GM19023 (cell line): ENCODE results near the gene TIGD7.

Source experiments
- ATAC-seq: cut with Tn5 transposase; IDR thresholded peaks from one replicate; pipeline ENCODE4 v1.9.1; 2021; ENCODE audit warnings: mild to moderate bottlenecking, moderate library complexity; ENCODE audit not compliant: unreplicated experiment

Gene TIGD7

DNA sequence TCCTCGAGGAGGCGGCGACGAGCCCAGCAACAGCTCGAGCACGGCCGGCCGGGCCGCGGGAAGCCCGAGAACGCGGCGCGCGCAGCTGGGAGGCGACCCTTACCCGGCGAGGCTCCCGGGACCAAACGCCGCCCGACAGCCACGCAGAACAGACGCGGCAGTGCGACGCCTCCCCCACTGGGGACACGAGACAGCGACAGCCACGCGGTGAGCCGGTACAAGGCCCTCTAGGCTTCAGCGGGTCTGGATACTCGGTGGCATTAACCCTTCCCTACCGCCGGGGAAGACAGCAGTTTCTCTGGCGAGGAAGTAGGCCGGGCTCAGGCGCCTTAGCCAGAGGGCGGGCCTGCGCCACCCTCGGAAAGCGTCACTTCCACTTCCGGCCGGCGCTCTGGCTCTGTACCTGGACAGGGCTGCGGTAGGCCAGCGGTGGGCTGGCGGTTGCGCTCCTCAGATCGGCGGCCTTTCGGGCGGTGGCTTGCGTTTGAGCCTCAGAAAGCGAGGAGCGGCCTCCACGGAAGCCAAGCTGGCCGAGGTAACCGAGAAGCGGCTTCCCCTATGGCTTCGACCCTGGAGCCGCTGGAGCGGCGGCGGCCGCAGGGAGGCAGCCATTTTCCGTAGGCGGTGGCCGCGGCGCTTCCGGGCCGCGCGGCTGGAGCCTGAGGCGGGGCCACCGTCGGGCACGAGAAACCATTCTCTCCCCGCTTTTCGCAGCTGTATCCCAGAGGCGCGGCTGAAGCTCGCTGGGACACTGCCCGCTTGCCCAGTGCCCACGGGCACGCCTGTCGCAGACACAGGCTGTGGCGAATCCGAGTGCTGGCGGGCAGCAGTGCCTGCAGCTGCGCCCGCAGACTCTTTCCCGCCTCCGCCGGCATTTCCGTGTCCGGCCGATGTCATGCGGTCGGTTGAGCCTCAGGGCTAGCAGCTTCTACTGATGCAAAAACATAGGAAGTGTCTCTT, at the start of gene TIGD7, which contains the start of gene ZNF75A:
TIGD7 (minus strand) TSS at position 322 of the 960 bp plus-strand sequence. CDS start 4,816 bp downstream, outside the sequence.
ZNF75A (plus strand) TSS at position 389 of the 960 bp plus-strand sequence. CDS start 2,932 bp downstream, outside the sequence.
- ATAC-seq, result peak; percentile 93

DNA sequence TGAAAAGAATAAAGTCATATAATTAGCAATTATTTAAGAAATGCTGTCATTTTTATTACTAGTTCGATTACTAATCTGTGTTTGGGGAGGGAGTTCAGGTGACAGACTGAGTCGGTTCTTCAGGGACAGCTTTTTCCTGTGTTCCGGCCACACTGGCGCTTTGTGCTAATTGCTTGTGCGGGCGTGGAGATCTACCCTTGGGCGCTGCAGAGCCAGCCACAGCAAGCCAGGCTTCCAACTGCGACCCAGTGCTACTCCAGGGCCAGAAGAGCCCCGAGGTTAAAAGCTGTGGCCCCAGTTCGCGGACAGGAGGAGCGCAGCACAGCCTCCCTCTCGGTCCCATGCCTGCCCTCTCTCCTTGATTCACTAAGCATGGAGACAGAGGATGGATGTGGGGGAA, 43.9 kb upstream of the TIGD7 start:
- no peak for ATAC-seq

DNA sequence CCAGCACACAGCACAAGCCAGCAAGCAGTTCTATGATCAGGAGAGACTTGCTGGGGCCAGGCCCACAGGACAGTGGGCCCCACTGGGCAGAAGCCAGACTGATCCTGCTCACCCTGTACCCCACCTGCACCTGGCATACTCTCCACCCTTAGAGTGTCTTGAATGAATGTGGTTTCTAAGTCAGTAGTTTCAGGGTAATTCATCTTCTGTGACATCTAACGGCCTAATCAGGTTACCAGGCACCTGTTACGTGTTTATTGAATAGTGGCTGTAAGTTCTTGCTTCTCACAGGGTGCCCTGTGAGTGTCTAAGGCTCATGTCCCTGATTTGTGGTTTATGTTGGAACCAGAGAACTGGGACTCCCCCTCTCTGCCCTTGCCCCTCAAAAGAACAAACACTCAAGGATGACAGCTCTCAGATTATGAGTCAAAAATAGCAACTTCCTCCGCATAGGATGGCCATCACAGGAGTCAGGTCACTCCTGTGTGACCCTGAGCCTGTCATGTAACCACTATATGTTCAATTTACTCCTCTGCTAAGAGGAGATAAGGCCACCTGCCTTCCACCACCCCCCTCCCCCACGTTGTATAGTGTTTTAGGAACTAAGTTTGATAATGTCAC, 43.4 kb upstream of the TIGD7 start:
- ATAC-seq, result no peak

- no peak for ATAC-seq
Measured at GRCh38 chr16:3347586-3347985, 42.4 kb upstream of the TIGD7 start.

- ATAC-seq, result no peak
Measured at GRCh38 chr16:3346041-3346440, 40.8 kb upstream of the TIGD7 start.

GRCh38 chr16:3328643-3329042, 23.4 kb upstream of the TIGD7 start:
- no peak for ATAC-seq

DNA sequence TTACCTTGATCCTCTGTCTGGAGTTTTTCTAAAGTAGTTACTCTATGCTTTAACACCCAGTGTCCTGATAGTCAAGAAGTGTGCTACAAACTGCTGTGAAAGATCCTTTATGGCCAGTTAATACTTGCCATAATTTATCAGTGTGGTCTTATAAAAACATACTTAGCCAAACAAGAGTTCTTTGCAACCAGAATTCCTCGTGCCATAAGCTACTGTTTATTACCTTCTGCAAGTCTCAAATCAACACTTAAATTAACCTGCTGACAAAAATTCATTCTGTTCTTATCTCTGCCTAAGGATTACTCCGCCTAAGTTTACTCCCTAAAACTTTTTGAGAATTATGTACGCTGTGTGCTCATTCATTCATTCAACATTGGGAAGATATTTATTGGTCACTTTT, 22.9 kb upstream of the TIGD7 start:
- no peak for ATAC-seq

- no peak for ATAC-seq
Measured at GRCh38 chr16:3327514-3327913, 22.3 kb upstream of the TIGD7 start.

DNA sequence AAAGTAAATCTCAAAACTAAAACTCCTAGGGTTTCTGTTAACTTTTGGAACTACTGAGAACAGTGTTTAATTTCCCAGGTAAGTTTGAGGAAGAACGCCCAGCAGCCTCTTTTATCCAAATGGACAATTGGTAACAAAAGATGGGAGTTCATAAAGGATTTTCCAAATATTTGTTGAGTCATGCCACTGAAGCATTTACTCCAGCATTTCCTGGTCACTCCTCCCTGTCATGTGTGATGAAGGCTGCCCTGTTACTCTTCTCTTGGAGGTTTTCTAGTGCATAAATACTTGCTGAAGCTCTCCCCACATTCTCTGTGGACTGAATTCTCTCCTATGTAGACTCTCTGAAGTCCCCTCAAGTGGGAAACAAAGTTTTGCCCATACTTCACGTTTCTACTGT, 16.6 kb upstream of the TIGD7 start:
- no peak for ATAC-seq

DNA sequence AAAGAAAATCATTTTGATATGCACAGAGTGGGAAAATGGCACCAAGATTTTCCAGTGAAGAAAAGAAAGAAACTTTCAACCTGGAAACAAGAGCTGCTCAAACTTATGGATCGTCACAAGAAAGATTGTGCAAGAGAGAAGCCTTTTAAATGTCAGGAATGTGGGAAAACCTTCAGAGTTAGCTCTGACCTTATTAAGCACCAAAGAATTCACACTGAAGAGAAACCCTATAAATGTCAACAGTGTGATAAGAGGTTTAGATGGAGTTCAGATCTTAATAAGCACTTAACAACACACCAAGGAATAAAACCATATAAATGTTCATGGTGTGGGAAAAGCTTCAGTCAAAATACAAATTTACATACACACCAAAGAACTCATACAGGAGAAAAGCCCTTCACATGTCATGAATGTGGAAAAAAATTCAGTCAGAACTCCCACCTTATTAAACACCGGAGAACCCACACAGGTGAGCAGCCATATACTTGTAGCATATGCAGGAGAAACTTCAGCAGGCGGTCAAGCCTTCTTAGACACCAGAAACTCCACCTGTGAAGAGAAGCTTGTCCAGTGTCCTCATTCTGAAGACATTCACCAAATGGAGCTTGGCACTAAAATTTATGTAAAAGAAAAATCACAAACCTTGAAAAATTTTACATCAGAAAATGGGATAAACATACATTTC, 12.2 kb upstream of the TIGD7 start:
- ATAC-seq, result no peak

DNA sequence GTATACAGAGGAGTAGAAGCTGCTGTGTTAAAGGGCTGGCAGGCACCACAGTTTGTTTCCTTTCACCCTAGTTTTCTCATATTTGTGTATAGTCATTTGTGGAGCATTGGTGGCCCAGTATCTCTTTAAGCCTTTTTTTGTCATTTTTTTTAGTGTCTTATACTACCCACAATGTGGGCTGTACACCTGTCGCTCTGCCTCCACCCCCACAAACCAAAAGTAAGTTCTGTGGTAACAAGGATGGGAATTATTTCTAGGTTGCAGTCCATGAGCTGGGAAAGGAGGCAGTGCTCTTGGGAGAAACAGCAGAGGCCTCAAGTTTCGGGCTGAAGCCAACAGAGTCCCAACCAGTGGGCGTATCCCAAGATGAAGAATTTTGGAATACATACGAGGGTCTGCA, 6.3 kb upstream of the TIGD7 start:
- ATAC-seq, result no peak

DNA sequence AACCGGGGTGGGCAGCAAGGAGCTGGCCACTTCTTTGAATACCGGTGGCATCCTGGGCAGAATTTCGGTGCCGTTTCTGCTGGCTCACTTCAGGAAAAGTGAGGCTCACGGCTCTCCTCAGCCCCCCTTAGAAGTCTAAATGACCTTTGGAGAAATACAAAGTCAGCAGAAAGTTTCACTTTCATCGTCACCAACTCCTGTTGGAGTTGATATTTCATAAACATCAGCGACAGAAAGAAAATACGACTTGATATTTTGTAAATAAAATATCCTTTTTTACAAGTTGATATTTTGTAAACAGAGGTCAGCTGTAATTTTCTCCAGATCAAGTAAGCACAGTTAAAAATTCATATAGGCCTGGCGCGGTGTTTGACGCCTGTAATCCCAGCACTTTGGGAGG, 848 bp upstream of the TIGD7 start:
- no peak for ATAC-seq

DNA sequence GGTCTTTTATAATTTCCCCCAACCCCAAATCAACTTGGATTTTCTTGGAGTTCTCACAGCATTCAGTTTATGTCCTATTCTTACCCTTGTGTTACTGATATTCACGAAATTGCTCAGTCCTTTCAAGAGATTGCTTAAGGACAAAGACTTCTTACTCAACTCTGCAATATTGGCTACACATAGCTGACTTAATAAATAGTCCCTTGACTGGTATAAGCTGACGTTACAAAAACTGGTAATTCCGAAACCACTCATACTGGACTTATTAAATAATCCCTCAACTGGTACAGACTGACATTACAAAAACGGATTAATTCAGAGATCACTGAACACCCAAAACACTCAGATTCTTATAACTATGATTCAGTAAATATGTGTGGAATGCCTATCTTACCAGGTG, 860 bp downstream of the TIGD7 start:
- ATAC-seq, result no peak

- ATAC-seq, result no peak
Measured at GRCh38 chr16:3295783-3296182, 9.4 kb downstream of the TIGD7 start.

GRCh38 chr16:3295209-3295608, 10.0 kb downstream of the TIGD7 start:
- ATAC-seq, result no peak

DNA sequence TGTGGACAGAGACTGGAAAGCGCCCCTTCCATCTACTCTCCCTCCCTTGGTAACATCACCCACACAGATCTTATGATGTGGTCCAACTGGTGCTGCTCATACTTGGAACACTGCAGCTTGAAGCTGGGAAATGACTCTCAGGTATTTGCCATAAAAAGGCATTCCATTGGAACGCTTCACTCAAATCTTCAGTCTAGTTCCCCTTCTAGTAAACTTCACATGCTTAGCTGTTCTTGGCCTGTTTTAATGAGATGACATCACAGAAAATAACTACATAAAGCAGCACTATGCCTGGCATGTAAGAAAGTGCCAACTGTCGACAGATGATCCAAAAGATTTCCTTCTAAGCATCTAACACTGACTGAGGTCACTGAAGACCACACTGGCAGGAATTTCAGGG, 12.6 kb downstream of the TIGD7 start:
- ATAC-seq, result no peak

DNA sequence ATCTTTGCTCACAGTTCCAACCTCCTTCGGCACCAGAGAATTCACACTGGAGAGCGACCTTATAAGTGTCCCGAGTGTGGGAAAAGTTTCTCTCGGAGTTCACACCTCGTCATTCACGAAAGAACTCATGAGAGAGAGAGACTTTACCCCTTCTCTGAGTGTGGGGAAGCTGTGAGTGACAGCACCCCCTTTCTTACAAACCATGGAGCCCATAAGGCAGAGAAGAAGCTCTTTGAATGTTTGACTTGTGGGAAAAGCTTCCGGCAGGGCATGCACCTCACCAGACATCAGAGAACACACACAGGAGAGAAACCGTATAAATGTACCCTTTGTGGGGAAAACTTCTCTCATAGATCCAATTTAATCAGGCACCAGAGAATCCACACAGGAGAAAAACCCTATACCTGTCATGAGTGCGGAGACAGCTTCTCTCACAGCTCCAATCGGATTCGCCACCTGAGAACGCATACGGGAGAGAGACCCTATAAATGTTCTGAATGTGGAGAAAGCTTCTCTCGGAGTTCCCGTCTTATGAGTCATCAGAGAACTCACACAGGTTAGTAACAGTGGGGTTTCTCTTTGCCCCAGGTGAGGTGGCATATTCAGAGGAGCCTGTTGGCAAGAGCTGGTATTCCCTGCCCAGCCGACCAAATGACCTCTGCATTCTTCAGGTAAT, 15.1 kb downstream of the TIGD7 start:
- ATAC-seq, result no peak

GRCh38 chr16:3285131-3285530, 20.1 kb downstream of the TIGD7 start:
- ATAC-seq, result no peak

DNA sequence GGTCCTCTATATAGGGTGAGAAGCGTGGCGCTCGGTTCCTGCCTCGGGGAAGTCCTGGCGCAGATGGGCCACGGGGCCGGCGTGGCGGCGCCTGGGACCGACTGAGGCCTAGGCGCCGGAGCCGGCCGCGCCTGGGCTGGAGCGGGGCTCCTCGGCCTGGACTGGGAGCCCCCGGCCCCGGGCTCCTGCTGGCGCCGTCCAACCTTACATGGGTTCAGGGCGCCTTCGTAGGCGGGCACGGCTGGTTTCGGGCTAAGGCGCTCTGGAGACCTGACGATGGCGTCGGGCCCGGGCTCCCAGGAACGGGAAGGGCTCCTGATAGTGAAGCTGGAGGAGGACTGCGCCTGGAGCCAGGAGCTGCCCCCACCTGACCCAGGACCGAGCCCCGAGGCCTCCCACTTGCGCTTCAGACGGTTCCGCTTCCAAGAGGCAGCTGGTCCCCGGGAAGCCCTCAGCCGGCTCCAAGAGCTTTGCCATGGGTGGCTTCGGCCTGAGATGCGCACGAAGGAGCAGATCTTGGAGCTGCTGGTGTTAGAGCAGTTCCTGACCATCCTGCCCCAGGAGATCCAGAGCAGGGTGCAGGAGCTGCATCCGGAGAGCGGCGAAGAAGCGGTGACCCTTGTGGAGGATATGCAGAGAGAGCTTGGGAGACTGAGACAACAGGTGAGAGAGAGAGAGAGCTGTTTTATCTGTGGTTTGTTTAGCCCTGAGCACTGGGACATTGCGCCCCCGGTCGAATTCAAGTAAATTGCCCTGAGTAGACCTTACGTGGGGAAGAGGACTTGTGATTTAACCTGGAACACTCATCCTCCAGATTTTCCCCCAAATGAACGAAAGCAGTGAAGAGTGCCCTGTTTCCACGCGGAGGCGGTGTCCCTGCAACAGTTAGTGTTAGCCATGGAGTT, 21.4 kb downstream of the TIGD7 start:
- peak; percentile 12 for ATAC-seq
